NCI-H1694 (cell line): ENCODE results near the gene ARHGAP42.
A peak's percentile ranks its signal among the peaks of the same experiment; 100 is the strongest.

ENCODE experiments used
- DNase-seq: peaks from one replicate; lab custom pipeline; 2025; lab: John Stamatoyannopoulos, UW

ARHGAP42 gene

GRCh38 chr11:100681064-100681502 lies 6.0 kb upstream of the ARHGAP42 start:
- no peak for DNase-seq

GRCh38 chr11:100682247-100682969 lies 4.7 kb upstream of the ARHGAP42 start:
- no peak for DNase-seq

- DNase-seq, result no peak
Measured at GRCh38 chr11:100683126-100683525, 4.0 kb upstream of the ARHGAP42 start.

DNA sequence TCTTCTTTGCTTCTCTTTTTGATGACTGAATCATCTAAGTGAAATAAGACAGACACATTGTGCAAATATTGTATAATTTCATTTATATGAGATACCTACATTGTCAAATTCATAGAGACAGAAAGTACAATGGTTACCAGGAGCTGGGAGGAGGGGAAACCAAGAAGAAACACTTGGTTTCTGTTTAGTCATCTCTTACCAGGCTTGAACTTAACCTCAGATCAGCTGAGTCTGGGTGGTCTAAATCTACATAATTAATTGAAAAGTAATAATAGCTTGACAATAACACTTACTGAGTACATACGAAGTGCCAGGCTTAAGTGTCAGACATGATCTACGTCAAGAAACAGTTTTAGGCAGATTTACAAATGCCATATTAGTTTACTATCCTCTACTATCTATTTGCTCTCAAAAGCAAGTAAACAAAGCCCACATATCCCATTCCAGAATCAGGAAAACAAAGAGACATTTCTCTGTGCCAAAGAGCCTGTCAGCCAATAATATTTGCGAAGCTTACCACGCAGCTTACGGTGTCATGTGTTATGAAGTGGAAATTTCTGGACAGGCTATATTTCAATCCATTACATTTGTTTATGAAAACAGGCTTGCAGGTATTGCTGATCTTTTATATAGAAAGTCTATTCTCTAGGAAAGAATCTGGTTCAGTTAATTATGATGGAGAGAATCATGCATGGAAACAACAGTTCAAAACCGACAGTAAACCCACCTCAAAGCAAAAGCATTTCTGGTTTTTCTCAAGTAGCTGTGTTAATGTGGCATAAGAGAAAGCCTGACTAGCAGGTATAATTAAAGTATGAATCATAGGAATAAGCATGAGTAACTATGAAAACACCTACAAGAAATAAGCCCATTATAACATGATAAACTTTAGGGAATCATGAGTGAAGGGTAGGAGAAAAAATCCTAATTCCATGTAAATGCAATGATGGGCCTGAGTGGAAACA lies 2.7 kb upstream of the ARHGAP42 start:
- no peak for DNase-seq

DNA sequence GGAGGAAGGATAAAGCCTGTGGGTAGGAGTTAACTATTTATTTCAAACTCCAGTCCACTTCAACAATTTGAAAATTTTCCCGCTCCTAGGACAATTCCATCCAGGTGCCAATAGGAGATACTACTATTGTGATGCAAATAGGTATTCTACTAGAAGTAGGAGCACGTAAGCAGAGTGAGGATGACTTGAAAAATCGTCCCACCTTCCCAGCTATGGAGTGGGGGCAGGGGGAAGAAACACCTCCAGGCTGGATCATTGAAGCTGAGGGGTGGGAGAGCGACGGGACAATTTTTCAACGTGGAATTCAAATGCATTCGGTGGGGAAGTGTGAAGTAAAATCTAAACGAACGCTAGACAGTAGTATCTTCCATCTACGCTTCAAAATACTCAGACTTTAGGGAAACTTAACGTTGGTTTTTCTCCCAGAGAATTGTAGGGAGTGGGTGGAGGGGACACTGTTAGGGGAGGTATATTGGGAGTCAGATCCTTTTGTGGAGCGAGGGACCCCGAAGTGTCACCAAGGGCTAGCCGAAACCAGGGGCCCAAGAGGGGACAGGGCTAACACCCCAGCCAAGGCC lies 523 bp upstream of the ARHGAP42 start:
- DNase-seq, result no peak

DNA sequence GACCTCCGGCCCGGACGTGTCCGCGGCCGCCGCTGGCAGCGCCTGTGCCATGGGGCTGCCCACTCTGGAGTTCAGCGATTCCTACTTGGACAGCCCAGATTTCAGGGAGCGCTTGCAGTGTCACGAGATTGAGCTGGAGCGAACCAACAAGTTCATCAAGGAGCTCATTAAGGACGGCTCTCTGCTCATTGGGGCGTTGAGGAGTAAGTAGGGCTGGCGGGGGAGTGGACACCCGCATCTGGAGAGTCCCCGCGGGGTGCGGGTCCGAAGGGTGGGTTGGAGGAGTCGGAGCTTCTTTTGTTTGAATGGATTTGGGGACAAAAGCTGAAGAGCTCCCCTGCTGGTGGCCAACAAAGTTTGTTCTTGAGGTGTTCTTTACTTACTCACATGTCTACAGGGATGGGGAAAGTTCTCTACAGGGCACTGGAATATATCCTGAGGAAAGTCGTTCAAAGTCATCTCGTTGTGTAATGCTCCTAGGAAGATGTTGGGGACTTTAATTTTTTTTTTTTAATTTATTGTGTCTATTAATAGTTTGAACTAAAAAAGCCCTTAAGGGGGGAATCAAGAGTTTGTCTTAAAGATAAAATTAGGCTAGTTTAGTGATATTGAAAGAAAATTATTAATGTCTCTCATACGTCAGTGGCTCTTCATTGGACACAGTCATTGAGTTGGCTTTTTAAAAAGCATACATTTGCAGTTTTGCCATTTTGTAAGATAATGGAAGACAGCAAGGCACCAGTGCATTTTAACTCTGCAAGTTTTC lies 725 bp downstream of the ARHGAP42 start:
- DNase-seq, result peak; percentile 1

GRCh38 chr11:100689141-100689540 lies 2.1 kb downstream of the ARHGAP42 start:
- no peak for DNase-seq

GRCh38 chr11:100691896-100692653 lies 5.0 kb downstream of the ARHGAP42 start:
- no peak for DNase-seq

DNA sequence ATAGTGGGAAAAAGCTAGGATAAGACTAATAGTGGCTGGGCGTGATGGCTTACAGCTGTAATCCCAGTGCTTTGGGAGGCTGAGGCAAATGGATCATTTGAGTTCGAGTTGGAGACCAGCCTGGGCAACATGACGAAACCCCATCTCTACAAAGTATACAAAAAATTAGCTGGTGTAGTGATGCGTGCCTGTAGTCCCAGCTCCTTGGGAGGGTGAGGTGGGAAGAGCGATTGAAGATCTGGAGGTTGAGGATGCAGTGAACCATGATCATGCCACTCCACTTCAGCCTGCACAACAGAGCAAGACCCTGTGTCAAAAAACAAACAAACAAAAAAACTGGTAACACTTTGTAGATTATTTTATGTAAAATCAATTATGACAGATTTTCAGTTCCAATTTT lies 8.8 kb downstream of the ARHGAP42 start:
- no peak for DNase-seq

DNA sequence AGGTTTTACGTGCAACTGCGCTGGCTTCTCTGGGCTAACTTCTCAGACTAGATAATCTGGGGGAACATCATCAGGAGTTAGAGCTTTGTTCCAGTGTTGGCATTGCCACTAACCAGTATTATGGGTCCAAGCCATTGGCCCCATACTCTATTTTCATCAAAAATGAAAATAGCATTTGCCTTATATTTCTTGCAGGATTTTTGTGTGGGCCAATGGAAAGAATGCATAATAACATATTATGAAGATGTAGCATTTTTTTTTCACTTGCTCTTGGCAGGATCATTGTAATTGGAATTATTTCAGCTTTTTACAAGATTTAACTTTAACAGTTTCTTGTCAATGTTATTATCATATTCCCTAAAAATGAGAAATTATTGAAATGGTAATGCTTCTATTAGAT lies 16.1 kb downstream of the ARHGAP42 start:
- no peak for DNase-seq

GRCh38 chr11:100703801-100704575 lies 16.9 kb downstream of the ARHGAP42 start:
- no peak for DNase-seq

GRCh38 chr11:100705447-100705846 lies 18.4 kb downstream of the ARHGAP42 start:
- DNase-seq, result no peak

- DNase-seq, result no peak
Measured at GRCh38 chr11:100706179-100706578, 19.1 kb downstream of the ARHGAP42 start.

GRCh38 chr11:100709233-100709957 lies 22.3 kb downstream of the ARHGAP42 start:
- no peak for DNase-seq

GRCh38 chr11:100711984-100712383 lies 24.9 kb downstream of the ARHGAP42 start:
- no peak for DNase-seq

DNA sequence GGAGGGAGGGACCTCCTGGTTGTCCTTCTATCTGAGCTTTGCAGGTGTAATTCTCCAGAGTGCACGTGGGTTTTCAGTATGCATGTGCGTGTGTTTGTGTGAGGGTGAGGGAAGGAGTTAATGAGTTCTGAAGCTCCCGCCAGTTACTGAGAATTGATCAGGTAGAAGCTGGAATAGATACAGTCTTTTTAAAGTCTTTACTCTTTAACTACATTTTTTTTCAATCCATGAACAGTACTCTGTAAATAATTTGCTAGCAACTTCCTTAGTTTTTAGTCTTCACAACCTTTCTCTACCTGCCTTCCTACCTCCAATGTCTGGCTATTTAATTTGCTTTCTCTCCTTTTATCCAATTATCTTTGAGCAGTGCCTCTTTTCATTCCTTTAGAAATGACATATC lies 25.5 kb downstream of the ARHGAP42 start:
- DNase-seq, result no peak

GRCh38 chr11:100715165-100715761 lies 28.2 kb downstream of the ARHGAP42 start:
- DNase-seq, result no peak

DNA sequence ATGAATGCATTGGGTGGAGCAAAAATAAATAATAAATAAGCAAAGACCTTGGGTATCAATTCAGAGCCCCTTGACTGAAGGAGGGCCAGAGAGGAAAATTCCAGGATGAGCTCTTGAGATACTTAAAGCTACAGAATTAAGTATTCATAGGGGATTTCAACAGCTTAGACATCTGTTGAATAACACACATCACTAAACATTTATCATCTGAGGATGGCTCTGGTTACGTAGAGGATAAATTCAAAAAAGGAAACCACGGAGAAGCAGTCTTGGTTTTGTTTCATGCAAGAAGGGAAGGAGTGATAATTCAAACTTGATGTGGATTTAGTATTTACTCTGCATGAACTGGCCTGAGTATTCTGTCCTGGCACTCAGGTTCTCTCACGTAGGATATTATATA lies 29.8 kb downstream of the ARHGAP42 start:
- no peak for DNase-seq

DNA sequence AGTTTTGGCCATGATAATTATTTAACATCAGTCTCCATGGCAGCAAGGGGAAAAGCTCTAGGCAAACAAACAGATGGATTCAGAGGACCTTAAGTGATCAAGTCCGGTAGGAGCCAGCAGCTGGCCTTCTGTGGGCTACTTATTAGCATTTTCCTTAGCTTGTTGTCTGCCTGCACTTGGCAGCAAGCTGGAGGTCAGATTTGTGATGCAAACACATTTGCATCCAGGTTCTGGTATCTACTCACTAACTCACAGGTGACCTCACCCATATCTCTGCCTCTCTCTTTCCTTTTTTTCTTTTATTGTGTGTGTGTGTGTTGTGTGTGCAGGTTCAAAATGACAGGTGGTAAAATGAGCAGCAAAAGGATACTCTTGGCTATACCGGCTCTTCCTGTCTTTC lies 32.3 kb downstream of the ARHGAP42 start:
- DNase-seq, result no peak
